NCI-H2081 (cell line): Measurements from ENCODE around the gene TNP2.
"Not testable (repeated sequence)": the region's sequence is repeated elsewhere in the genome, so short reads cannot be mapped to it uniquely, and the experiment has no call there.

Source experiments
- DNase-seq, 2 experiments: peaks; one replicate each; lab custom pipeline; 2025; lab: John Stamatoyannopoulos, UW

The TNP2 gene

DNA sequence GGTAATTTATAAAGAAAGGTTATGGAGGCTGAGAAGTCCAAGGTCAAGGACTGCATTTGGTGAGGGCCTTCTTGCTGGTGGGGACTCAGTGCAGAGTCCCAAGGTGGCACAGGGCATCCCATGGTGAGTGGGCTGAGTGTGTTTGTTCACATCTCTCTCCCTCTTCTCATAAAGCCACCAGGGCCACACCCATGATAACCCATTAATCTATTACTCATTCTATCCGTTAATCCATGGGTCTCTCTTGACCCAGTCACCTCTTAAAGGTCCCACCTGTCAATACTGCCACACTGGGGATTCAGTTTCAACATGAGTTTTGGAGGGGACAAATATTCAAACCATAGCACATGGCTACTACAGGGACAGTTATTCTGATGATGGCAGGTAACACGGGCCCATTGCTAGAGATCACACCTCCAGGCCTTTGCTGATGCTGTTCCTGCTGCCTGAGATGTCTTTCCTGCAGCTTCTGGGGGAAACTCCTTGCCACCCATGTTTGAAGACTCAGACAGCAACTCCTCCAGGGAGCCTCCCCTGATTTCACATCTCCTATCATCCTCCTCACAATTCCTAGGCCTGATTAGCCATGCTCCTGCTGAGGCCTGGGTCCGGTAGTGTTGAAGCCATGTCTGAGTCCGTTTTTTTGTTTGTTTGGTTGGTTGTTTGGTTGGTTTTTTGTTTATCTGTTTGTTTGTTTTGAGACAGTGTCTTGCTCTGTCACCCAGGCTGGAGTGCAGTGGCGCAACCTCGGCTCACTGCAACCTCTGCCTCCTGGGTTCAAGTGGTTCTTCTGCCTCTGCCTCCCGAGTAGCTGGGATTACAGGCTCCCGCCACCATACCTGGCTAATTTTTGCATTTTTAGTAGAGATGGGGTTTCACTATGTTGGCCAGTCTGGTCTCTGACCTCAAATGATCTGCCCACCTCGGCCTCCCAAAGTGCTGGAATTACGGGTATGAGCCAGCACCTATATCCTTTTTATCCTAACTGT, 29.2 kb downstream of the TNP2 start:
- no peak for DNase-seq

DNA sequence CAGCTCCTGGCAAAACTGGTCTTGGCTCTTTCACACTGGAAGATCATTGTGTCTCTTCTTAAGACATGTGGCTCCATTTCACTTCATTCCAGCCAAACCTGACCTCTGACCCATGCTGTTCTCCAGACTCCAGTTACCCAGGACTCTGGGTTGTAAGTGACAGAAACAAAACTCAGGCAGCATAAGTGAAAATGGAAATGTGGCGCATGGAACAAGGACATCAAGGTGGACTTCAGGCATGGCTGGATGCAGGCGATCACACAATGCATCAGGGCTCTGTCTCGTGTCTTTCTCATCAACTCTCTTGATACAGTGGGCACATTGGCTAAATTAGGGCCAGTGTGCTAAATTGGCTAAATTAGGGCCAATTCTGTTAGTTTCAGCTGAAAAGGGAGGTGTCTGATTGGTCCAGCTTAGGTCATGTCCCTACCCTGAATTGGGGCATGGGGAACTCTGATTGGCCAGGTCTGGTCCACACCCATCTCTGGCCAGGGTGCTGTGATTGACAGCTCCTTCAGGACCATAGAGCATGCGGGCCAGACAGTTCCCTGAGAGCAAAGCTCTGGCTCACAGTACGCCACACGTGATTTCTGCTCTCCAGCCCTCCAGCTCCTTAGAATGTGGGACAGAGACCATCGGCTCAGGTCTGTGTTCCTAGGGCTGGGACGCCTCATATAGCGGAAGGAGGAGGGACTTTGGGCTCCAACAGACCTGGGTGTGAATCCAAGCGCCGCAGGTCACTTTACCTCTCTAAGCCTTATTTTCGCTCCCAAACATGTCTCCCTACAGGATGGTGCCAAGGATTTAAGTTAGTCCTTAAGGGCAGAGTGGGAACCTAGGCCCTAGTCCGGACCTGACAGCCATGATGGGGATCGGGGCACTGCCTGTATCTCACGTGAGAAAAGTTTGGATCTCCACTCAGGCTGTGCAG, 30.6 kb downstream of the TNP2 start:
- DNase-seq, result no peak

DNA sequence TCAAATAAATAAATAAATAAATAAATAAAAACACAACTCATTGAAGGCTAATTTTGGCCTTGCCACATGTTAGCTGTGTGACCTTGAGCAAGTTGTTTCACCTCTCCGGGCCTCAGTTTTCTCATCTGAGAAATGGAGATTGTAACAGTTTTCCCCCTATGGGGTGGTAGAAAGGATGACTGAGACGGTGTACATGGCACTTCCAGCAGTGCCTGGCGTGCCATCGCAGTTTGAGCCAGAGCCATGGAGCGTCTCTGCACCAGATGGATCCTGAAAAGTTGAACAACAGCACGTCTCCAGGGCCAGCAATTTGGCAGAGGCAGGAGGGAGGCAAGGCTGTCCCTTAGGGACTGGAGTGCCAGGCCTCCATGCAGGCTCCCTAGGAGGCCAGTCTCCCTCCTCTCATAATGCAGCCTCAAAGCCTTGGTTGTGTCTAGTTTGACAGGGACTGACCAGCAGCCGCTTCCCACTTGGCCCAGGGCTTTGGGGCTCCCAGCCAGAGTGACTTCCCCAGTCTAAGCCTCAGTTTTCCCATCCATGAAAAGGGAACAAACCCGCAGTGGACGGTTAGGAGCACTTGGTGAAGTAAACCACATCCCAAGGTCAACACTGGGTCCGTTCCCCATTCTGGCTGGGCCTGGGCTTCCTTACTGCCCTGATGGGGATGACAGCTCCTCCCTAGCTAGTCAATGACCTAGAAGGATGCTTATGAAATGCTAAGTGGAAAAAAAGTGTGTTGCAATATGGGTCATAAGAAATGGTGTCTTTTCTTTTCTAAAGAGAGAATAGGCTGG, 32.5 kb downstream of the TNP2 start:
- no peak for DNase-seq

DNA sequence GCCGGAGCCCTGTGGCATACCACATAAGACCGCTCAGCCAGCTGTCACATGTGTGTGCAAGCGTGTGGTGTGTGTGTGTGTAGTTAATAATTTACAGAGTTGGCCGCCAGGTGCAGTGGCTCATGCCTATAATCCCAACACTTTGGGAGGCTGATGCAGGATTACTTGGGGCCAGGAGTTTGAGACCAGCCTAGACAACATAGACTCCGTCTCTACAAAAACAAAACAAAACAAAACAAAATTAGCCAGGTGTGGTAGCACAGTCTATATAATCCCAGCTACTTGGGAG, 33.5 kb downstream of the TNP2 start:
- no peak for DNase-seq

DNA sequence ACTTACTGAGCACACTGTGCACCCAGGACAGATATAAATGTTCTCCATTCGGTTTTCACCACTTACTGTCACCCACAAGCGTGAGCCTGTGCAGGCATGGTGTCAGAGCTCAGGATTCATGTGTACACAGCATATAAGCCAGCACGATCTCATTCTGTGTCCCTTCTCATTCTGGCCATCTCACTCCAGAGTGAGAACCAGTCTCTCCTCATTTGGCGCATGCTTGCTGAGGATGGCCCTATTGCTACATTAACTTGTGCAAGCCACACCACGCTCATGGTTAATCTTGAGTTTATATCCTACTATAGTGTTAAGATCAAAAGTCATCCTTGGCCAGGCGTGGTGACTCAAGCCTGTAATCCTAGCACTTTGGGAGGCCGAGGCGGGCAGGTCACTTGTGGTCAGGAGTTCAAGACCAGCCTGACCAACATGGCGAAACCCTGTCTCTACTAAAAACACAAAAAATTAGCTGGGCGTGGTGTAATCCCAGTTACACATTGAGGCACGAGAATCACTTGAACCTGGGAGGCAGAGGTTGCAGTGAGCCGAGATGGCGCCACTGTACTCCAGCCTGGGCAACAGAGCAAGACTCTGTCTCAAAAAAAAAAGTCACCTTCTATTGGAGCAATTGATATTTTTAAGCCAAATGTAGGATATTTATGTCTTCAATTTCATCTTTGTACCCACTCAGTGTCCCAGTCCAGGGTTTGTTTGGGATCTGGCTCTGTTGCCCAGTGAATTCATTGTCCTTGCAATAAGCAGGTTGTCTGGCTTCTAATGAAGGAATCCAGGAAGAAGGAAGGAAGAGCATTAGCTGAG, 34.0 kb downstream of the TNP2 start:
- no peak for DNase-seq

DNA sequence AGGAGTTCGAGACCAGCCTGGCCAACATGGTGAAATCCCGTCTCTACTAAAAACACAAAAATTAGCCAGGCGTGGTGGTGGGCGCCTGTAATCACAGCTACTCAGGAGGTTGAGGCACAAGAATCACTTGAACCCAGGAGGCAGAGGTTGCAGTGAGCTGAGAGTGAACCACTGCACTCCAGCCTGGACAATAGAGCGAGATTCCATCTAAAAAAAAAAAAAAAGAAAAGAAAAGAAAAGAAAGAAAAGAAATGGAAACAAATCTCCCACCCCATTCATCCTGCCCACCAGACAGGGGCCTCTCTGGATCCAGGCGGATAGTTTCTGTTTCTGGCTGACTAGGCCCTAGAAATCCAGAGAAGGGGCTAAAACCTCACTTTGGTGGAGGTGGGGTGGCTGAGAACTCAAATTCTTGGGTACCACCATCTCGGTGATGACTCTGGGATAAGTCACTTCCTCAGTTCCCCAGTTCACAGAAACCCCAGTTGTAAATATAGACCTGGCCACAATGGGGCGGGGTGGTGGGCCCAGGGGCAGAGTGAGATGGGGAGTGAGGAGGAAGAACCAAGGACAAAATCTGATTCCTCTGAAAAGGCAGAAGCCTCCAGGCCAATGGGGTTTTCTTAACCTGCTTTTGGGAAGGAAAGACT, 35.3 kb downstream of the TNP2 start:
- no peak for DNase-seq

DNA sequence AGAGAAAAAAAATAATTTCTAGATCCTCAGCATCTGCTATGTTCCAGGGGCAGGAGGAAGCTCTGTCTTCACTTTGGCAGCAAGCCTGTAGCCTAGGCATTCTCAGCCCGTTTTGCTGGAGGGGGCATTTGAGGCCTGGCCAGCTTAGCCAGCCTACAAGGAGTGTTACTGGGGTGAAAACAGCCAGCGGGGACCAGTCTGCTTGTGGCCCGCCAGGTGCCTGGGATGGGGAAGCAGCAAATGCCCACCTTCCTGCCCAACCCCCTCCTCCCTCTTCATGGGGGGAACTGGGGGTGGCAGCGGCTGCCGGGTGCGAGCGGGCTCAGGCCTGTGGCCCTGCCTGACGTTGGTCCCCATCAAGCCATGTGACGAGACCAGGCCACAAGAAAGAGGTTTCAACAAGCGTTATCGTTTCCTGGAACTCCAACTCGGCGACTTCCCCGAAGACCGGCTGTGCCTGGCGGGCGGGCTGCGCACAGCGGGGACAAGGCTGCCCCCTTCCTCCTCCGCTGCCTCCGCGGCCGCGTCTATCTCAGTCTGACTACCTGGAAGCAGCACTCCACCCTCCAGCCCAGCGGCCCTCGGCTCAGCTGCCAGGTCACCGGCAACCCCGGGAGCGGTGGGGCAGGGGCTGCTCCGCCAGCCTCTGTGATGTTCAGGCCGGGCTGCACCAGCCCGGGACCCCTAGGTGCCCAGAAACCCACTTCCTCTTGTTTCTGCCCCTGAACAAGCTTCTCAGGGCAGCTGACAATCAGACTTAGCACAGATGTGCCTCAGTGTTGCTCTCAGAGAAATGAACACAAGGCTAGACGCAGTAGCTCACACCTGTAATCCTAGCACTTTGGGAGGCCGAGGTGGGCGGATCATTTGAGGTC, 36.0 kb downstream of the TNP2 start:
- DNase-seq, result no peak

DNA sequence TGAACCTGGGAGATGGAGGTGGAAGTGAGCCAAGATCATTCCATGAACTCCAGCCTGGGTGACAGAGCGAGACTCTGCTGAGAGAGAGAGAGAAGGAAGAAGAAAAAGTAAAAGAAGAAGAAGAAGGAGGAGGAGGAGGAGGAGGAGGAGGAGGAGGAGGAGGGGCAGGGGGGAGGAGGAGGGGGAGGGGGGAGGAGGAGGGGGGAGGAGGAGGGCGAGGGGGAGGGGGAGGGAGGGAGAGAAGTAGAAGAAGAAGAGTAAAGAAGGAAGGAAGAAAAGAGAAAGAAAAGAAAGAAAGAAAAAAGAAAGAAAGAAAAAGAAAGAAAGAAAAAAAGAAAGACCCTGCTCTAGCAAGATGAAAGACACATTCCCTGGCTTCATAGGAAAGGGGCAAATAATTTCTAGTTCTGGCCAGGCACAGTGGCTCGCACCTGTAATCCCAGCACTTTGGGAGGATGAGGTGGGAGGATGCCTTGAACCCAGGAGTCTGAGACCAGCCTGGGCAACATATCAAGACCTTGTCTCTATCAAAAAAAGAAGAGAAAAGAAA, 36.7 kb downstream of the TNP2 start:
- no peak for DNase-seq

DNA sequence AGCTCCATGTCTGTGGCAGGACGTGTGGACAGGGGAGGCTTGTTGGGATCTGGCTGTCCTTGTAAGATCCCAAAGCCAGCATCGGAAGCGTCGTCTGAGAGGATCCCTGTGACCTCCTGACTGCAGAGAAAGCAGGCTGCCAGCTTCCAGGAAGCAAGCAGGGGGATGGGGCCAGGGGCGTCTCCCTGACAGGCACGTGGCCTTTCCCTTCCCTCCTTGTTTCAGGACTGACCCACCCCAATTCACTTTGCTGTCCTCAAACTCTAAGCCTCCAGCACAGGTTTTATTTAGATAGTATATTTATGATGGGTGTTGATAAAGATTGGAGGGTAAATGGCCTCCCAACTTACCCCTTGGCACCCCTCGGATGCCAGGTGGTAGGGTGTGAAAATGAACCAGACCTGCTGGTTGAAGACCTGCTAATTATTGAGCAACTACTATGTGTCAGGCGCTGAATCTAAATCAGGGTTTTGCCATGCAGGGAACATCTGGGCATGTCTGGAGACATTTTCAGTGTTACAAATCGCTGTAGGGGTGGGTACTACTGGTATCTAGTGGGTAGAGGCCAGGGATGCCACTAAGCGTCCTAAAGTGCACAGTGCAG, 37.7 kb downstream of the TNP2 start:
- no peak for DNase-seq

DNA sequence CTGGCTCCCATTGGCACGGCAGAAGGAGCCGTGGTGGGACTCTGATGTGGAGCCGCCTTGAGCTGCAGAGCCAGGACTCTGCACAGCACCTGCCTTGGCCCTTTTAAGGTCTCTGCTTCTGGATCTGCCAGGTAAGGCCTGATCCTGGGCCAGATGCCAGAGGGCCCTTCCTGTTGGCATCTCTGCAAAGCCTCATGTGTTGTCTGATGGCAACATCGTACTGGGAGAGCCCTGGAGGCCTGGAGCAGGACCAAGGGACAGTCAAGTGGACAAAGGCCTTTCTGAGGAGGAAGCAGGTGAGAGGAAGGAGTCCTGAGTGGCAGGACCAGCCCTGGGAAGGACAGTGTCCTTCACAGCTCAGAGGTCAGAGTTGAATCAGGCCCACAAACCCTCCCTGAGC, 39.2 kb downstream of the TNP2 start:
- DNase-seq, result peak; percentile 14 to 54

DNA sequence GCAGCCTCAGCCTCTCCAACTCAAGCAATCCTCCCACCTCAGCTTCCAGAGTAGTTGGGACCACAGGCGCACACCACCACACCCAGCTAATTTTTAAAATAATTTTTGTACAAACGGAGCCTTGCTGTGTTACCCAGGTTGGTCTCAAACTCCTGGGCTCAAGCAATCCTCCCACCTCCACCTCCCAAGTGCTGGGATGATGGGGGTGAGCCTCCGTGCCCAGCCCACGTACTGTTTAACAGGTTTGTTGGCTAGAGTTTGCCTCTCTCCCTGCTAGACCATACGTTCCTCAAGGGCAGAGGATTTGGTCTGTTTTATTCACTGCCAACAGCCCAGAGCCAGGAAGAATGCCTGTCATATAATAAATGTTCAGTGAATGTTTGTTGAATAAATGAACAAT, 39.7 kb downstream of the TNP2 start:
- DNase-seq, result no peak

DNA sequence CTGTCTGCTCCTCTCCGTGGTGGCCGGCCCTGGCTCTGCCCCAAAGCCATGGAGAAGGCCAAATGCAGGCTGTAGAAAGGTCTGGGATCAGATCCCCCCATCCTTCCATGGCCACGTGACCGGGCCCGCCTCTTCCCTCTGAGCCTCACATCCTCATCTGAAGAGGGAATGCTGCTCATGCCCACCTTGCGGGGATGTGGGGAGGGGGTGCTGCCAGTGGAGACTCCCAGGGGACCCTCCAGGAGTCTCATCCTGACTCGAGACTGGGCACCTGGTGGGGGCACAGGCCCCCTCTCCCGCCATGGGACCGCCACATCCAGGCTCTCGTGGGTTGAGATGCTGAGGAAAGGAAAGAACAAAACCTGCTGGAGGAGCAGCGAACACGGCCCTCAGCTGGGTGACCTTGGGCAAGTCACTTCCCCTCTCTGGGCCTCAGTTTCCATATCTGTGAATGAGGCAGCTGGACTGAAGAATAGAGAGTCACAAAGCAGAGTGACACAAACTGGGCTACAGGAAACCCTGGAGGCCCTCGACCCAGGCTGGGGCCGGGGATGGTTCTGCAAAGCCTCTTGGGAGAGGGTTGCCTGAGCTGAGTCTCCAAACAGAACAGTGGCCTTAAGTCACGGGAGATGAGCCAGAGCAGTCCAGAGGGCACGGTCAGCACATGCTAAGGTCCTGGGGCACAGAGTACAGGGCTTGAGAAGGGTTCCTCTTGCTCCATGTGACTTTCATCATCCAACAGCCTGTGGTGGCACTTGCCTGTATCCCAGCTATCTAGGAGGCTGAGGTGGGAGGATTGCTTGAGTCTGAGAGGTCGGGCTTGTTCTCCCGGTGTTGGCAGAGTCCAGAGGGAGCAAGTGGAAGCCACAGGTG, 43.2 kb downstream of the TNP2 start:
- DNase-seq, result no peak

DNA sequence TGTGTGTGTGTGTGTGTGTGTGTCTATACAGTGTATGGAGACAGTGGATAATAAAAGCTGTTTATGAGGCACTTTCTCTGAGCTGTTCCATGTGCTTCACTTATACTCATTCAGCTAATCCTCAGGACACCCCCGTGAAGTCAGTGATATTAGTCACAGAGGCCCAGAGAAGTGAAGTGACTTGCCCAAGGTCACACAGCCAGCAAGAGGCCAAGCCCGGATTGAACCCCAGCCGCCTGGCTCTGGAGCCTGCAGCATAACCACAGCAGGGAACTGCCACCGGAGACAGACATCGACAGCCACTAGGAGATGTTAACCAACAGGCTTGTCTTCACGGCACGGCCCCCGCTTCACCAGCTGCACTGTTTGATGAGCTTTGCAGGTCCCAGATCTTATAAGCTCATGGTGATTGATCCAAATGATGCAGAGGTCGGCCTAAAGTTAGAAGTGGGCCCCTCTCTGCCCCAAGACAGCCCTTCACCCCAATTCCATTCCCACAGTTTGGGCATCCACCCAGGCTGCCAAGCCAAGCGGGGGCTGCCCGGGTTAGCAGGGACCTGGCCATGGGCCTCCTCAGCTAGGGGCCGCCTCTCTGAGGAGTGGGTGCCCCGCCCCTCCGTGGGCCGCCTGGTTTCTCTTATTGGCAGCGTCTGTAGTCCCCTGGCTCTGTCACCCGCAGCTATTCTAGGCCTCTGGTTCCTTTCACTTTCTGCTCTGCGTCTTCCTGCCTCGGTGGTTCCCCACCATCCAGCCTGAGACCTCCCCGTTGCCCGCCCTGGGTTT, 44.0 kb downstream of the TNP2 start:
- DNase-seq, result no peak

DNA sequence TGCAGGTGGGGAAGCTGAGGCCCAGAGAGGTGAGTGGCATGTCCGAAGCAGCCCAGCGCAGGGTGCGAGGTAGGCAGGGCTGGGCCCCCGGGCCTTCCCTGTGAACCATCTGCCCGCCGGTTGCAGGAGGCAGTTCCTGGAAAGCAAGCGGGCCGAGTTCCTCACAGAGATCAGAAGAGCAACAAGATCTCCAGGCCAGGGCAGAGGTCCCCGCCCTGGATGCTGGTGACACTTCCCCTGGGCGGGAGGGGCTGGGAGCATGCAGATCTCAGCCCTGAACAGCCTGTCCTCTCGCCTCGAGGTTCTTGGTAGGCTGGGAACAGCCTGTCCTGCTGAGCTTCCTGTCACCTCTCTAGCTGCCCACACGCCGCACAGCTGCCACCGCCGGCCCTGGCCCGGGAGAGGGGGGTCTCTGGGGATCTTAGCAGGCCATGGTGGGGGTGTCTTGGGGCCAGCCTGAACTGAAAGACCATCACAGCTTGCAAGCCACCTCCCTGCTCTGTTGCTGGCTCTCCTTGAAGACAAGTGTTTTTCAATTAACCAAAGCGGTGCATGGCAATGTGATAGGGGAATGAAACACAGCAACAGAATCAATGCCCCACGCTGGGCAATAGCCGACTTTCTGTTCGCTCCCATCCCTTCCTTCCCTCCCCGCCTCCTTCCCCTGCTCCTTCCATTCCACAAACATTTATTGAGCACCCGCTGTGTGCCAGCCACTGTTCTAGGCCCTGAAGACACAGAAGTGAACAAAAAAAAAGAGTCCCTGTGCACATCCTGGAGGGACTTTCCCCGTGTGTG, 44.8 kb downstream of the TNP2 start:
- DNase-seq, result no peak

DNA sequence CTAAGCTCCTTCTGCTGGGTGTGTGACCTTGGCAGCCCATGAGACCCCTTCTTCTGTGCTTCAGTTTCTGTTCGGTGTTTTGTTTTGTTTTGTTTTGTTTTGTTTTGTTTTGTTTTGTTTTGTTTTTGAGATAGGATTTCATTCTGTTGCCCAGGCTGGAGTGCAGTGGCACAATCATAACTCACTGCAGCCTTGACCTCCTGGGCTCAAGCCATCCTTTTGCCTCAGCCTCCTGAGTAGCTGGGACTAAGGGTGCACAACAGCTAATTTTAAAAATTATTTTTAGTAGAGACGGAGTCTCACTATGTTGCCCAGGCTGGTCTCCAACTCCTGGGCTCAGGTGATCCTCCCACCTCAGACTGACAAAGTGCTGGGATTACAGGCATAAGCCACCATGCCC, 48.6 kb downstream of the TNP2 start:
- not testable (repeated sequence) for DNase-seq

DNA sequence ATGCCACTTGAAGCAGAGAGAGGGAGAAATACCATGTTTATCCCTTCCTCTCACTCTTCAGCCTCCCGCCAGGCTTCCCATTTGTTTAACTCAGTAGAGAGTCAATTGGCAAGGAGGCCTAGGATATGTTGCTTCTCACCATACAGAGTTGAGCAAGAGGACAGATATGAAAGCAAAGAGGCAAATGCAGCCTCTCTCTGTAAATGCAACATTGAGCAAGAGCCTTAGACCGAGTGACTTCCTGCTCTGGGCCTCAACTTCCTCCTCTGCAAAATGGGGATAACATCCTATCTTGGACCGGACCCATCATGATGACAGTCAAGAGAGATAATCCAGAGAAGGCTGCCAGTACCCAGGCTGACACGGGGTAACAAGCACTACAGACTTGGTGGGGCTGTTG, 49.9 kb downstream of the TNP2 start:
- DNase-seq, result no peak

DNA sequence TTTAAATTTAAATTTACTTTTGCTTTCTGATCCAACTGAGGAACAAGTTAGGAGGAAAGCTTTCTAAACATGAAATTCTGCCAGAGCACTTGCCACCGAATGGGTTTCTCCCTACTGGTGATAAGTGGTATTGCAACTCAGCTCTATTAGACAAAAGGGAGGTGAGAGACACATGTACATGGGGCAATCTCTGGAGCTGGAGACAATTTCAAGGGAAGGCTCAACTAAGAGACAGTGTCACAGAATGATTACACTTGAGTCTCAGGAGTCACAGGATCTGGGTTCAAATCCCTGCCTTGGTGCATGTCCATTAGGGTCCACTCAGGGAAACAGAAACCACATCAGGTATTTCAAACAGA, 50.5 kb downstream of the TNP2 start:
- DNase-seq, result no peak
